Measurements from ENCODE around the gene LRRC4.

LRRC4 gene

DNA sequence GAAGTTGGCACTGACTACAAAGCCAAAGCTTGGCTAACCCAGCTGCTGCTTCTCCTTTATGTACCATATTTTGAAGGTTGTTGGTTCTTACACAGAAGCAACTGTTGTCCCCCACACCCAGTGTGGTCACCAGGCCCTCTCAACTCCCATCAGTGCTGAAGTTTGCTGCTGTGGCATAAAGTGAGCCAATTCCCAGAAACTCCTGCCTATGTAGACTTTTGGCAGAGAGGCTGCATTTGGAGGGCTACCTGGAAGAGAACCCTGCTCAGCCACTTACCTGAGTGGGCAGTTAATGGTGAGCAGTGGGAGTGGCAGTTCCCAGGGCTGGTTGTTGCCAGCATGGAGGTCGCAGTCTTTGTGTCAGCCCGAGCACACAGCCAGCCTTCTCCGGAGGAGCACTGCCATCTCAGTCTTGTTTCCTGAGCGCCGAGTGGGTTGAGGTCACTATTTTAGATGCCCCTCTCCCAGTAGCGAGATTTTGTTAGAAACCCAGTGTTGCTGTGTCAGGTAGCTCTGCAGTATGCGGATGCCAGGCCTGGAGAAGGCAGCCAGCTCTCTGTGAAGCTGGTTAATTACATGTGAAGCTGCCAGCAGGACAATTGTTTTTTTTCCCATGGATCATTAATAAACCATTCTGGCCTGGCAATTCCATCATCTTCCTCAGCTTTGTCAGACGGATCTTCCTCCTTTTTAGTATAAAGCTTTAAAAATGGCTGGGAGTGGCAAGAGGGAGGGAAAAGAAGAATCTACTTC lies 24.5 kb downstream of the LRRC4 start:
- DNase-seq (ENCODE audit: low read depth), result no peak

DNA sequence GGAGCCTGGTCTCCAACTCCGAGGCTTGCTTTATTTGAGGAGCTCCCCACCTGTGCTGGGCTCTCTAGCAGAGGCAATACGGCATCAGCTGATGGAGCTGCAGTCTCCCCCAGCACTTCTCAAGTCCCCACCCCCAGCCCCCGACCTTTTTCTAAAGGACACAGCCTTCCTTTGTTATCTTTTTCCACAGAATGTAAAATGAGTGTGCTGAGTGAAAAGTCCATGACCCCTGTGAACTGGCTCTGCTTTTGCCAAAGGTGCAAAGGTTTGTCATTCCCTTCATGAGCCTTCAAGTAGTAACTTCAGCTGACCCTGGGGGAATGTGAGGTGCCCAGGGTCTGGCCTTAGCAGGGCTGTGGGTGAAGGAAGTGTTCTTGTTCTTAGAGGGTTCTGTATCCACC lies 25.5 kb downstream of the LRRC4 start:
- no peak for DNase-seq (ENCODE audit: low read depth)

DNA sequence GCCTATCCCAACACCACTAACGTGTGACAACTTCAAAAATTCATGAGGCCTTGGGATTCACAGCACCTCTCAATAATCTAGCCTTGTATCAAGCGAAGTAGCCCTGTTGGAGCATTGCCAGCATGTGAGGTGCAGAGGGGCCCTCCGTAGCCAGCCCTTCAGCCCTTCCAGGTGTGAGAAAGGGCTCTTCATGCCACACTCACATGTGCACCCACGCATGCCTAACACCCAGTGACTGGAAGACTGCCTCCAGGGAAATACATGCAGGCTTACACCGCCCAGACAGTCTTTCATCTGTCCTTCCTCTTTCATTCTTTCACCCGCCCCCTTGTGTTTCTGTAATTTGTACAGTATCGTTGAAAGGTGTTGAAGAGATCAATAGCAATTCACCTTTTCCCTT lies 26.1 kb downstream of the LRRC4 start:
- no peak for DNase-seq (ENCODE audit: low read depth)

DNA sequence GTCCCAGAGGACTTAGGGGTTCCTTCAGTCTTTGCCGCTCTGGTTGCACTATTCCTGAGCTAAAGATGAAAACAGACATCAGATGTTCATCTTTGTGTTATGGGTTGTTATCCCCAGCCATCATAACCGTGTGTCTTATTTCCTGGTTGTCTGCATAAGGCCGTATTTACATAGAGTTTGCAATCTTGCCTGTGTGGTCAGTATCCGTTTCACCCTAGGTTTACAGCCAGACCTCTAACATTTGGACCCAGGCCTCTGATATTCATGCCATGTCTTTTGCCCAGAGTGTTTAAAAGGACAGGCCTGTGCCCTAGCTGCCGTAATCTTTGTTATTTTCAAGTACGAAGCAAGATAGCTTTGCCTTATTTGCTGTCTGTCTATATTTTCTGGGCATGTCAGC lies 26.6 kb downstream of the LRRC4 start:
- DNase-seq (ENCODE audit: low read depth), result no peak

DNA sequence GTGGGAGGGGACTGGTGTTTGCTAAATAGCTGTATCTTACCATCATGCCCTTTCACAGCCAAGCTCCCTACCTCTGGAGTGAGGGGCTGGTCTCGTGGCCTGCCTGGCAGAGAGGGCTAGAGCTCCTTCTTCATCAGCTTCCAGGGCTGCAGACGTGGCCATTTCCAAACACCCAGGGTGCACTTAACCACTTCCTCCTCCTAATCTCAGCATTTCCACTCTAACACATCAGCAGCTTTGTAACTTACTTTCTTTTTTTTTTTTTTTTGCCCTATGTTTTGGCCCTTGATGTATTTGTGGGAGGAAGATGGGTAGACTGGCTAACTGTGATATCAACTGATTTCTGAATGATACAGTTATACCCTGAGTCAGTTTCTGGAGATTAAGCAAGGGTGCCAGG lies 27.4 kb downstream of the LRRC4 start:
- DNase-seq (ENCODE audit: low read depth), result no peak

DNA sequence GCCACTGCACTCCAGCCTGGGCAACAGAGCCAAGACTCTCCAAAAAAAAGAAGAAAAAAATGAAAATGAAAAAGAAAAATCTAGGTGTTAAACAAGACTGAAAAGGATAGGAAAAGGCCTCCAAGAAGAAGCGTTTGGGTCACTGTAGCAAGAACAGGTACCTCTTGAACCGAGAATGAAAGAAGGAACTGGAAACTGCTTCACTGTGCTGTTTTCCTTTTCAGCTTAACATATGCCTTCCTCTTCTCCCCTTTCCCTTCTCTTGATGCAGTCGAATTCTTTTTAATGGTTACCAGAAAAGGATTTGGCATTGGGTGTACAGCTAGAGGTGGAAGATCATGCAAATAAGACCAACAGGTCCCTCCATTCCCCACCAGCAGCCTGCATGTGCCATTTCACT lies 28.1 kb downstream of the LRRC4 start:
- no peak for DNase-seq (ENCODE audit: low read depth)

DNA sequence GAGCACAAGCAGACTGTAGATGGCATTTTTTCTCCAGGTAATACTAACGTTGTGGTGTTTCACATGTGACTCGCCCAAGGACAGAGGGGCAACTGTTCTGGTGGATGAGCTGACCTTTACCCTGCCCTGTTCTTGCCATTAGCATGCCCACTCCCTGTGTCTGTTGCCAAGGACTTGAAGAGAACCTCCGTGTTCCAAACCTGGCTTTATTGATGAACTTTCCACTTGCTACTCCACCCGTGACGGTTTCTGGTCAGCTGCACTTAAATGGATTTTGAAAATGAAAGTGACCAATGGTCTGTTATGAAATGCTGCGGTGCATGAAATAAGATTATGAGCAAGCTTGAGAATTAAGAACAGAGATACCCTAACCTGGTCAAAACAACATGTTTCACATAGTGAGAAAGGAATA lies 30.4 kb downstream of the LRRC4 start:
- DNase-seq (ENCODE audit: low read depth), result no peak

DNA sequence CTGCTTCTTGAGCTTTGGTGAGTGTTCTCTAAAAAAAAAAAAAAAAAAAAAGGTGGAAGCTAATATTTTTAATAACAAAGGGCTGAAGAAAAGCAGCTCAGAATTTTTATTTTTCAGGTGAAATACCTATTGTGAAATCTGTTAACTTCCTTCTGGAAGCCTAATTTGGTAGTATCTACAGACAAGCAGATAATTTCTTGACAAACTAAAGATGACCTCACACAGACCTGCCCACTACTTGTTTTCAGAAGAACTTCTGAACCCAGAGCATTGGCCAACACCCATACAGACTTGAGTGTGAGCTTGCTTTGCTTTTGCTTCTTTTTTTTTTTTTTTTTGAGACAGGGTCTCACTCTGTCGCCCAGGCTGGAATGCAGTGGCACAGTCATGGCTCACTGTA lies 31.2 kb downstream of the LRRC4 start:
- no peak for DNase-seq (ENCODE audit: low read depth)

DNA sequence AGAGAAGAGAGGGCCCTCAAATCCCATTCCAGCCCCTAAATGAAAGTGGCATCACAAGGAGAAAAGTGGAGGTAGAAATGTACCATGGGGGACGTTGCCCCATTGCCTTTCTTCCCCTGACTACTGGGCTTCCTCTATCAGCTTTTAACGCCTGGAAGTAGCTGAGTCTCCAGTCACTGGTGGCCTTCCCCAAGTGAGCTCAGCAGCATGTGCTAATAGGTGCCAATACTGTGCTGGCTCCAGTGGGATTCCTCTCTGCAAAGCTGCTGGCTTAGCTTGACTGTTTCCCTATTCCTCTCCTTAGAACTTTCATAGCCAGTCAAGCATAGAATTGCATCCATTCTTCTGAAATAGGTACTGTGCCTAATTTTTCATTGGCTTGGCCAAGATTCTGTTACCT lies 32.6 kb downstream of the LRRC4 start:
- no peak for DNase-seq (ENCODE audit: low read depth)

DNA sequence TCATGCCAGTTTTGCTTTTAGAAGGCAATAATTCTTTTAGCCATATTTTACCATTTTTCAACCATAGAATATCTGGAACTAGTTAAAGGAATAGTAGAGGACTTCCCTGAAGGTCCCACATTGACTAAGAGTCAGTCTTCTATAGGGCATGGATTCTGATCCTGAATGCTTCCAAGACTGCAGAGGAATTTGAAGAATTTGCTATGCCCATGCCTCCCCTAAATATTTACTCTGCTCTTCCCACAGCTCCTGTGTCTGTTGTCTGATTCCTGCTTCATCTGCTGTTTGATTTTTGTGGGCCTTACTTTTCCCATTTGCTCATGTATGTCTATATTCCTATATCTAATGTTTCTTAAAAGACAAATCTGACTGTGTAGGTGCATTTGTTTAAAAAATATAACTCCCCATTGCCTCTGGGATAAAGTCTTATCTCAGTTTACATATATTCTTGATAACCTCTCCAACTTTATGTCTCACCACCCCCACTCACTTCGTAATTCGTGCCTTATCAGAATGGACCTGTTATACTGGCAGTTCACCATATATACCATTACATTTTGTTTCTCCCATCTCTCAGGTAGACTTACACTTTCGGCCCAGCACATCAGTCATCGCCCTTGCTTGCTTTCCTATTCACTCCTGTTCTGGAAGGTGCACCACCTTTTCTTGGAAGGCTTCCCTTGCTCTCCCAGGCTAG lies 33.9 kb downstream of the LRRC4 start:
- no peak for DNase-seq (ENCODE audit: low read depth)

DNA sequence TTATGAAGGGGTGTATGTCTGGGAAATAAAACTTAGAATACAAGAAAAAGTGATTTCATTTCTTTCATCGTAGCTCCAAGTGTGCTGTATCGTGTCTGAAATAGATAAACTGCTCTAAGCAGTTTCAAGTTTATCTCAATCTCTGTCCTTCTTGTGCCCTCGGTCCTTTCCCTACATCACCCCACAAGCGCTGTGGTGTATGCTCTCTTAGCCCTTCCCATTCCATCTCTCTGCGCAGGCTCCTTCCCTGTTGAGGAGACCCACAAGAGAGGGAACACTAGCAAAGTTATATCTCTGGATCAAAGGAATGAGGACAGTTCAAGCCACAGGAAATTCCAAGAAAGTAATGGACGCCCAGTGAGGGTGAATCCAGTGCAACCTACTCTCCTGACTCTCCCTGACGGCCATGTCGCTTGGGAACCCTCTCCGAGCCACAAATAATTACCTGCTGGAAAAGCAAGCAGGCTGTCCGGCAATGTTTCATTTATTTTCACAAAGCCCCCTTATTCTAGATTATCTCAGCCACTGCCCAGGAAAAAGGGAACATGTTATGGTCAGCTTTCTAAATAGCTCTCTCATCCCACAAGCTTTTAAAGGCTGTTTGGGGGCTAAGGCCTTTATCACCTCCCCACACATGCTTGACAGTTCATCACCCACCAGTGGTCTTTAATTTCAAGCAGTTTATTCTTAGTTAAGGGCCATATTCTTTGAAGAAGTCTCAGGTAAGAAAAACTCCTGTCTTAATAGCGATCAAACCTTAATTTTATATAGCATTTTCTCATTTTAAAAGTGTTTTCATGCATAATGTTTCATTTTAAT lies 34.8 kb downstream of the LRRC4 start:
- no peak for DNase-seq (ENCODE audit: low read depth)

DNA sequence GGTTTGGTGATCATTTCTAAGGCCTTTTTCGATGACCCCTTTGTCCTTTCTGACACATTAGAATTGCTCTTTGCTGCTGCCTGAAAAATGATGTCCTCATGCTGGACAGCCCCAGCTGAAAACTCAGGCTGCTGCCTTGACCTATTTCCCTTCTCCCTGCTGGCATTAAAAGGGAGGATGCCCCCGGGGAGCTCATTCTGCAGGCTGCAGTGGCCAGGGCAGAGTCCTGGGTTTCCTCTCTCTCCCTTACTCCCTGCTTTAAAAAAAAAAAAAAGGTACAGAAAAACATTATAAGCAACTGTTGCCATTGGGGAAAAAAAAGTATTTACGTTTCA lies 35.4 kb downstream of the LRRC4 start:
- DNase-seq (ENCODE audit: low read depth), result no peak

DNA sequence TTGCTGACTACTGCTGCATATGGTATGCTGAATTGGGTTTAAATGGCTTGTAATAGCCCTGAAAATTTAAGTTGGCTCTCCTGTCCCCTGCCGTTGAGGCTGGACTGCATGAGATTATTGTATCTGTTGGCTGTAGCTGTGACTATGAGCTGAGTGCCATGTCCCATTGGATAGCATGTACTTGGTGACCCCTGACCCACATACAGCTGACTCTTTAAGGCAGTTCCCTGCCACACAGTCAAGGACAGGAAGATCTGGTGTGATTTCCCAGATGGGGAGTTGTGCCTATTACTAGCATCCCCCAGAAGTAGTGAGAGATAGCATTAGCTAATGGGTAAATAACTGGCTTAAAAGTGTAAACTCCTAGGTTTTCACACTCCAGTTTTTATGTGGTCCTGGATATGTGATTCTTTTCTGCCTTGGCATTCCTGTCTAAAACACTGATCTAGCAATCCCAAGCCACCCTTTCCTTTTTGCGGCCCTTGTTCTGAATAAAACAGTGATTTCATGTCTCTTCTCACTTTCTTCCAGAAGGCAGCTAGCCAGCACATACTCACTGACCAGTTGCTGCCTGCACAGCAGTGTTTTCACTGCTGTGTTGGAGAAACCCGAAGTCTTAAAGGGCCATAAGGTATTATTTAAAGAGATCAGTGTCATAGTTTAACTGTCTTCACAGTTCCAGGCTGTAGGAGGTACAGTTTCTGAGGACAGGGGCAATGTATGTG lies 35.9 kb downstream of the LRRC4 start:
- no peak for DNase-seq (ENCODE audit: low read depth)

DNA sequence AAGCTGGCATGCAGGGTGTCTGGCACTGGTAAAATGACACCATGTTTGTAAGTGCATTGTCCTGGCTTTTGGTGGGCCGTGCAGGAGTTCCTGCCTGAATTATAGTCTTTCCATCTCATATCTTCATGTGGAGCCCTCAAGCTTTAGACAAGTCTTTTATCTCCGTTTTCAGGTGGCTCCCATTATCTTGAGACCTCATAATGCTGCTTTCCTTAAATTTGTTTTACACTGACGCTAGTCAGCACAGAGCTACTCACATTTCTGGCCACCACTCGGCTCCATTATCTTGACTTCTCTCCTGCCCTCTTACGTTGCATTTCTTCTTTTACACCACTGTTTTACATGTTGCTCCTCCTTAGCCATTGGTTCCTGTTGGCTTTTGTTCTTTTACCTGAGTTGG lies 37.2 kb downstream of the LRRC4 start:
- DNase-seq (ENCODE audit: low read depth), result no peak

DNA sequence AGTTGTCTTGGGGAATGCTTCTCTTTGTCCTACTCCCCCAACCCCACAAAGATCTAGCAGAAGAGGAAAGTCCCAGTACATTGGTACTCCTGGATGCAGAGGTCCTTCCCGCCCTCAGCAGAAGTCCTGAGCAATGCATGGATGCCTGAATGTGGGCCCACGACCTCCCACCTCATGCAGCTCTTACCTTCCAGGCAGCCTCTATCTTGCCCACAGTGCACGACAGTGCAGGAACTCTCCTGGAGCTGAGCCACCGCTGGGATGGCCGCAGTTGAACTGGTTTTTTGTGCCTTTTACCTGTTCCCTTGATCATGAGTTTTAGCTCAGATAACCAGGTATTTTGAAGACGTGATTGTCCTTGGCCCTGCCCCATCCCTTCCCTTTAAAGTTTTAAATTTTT lies 37.9 kb downstream of the LRRC4 start:
- DNase-seq (ENCODE audit: low read depth), result no peak

DNA sequence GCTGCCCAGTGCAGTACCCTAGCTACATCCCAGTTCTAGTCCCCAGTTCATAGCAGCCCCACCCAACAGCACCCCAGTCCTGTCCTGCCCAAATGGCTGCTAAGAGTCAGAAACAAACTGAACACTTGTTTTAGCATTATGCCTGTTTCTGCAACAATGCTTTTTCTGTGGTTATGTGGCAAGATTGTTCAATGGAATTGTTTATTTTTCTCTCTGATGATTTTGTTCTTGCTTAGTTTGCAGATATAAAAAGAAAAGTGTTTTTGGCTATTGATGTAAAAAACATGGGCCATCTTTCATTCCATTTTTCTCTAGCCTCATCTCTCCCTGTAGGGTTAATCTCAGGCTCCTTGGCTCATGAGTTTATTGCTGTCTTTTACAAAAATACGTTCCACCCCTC lies 42.5 kb downstream of the LRRC4 start:
- no peak for DNase-seq (ENCODE audit: low read depth)

DNA sequence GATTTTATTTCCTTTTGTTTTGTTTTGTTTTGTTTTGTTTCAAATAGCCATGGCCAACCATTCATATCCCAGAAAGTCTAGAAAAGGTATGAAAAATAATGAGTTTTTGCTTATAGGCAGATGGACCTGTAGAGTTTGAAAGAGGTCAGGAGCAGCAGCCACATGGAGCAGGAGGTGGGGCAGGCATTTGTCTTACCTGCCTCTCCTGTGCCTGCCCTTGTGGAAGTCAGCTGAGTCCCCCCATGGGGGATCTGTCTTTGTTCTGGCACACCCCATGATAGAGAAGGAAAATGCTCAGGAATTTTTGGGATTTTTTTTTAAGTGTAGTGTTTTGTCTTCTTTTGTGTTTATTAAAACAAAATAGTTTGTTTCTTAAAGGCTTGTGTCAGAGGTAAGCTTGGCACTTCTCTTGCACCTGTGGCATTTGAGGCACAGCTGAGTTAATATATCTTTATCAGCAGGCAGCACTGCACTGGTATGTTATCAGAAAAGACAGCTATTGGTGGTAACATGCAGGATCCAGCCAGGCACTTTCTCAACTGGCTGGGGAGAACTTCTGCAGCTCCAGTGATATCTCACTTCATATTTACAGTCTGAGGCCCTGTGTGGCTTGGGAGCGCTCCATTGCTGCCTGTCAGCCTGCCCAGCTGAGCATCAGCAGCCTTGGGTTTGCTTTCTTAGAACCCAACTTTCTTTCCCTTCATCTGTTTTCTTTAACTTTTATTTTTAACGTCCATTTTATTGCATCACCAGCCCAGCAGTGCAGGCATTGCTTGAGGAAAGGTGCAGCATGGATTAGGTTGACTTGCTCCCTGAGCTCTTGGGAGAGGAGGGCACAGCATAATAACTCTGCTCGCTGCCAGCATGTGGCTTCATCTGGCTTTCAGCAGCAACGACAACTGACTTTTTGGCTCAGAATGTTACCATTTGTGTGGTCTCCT lies 44.4 kb downstream of the LRRC4 start:
- DNase-seq (ENCODE audit: low read depth), result no peak

DNA sequence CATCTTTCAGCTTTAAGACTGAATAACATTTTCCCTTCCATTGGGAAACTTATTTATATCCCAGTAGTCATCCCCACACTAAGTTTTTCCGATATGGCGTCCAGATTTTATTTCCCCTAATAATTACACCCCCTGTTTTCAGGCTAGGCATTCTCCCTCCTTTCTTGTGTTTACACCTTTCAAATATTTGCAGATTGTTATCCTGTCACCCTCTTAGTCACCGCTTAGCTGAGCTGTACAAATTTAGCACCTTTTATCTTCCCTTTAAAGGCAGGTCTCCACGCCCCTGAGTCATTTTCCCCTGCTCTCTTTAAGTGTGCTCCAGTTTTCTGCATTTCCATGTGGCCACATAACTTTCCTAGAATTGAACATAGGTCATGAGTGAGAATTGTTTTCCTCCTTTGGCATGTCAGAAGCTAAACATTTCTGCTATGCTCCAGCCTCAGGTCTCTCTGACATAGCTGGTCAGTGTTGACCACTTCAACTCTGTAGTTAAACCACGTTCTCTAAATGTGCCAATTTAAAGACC lies 47.4 kb downstream of the LRRC4 start:
- DNase-seq (ENCODE audit: low read depth), result no peak

DNA sequence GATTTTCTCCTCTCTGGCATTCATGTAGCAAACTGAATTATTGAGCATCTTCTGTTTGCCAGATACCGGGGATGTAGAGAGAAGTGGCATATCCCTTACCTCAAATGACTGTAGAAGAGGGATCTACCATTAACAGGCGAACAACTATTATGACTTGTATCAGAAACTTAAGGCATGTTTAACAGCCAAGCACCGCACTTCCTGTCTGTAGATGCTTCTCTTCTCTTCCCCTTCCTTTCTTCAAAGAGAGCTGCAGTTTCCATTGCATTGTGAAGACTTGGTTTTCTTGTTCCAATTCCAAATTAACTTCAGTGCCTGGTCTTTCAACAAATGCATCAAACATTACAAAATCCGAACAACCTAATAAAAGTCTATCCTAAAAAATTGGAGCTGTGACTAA lies 49.3 kb downstream of the LRRC4 start:
- no peak for DNase-seq (ENCODE audit: low read depth)

DNA sequence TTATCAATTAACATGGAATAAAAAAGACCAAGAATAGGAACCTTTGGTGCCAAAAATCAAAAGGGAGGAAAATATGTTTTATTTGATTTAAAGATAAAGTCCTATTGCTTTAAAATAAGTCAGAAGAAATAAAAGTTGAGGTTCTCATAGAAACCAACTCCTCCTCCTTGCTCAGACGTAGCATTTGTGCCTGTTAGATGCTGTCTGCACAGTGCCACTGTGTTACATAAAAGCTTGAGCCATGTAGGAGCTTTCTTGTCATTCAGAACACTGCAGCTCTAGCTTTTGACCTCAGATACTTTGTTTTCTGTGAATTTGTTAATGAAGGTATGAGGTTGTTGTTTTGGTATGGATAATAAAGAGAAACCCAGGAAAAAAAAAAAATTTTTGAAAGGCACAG lies 50.3 kb downstream of the LRRC4 start:
- no peak for DNase-seq (ENCODE audit: low read depth)

DNA sequence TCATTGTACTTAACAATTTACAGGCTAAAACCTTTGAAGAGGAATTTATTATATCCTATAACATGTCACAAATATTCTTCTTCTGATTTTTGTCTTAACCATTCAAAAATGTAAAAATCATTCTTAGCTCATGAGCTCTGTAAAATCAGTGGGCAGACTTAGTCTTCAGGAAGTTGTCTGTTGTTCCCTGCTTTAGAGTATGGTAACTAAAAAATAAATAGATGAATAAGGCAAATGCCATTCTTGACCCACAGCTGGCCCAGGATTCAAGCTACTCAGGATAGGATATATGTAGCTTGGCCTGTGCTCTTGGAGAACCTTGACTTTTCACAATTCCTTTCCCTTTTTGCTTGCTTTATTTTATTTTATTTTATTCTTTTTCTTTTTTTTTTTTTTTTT lies 51.5 kb downstream of the LRRC4 start:
- DNase-seq (ENCODE audit: low read depth), result no peak

Data from activated T-cell treated with anti-CD3 and anti-CD28 coated beads for 24 hours (primary cell).